GM19328 (cell line): ENCODE results near the gene HSBP1.

Experiments used
- ATAC-seq: cut with Tn5 transposase; IDR thresholded peaks from one replicate; pipeline ENCODE4 v1.9.1; 2021; ENCODE audit warnings: mild to moderate bottlenecking, moderate library complexity; ENCODE audit not compliant: unreplicated experiment

The HSBP1 gene

GRCh38 chr16:83835586-83836566, 28.1 kb downstream of the HSBP1 start:
- no peak for ATAC-seq

DNA sequence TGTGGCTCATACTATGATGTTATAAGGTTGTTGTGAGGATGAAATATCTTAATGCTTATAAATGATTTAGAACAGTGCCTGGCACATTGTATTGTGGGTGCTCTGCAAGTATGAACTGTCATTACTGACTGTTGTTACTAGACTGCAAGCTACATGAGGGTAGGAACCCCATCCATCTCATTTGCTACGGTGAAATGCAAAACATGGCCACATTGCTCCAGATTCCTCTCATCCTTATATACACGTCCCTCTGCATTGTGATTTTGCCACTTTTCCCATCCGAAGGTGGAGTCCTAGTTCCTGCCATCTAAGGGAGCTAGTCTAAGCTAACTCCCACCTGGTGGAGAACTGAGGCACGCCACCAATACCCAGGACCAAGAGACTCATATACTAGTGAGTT, 29.8 kb downstream of the HSBP1 start:
- no peak for ATAC-seq

- ATAC-seq, result no peak
Measured at GRCh38 chr16:83838151-83838550, 30.4 kb downstream of the HSBP1 start.

GRCh38 chr16:83839561-83839960, 31.8 kb downstream of the HSBP1 start:
- no peak for ATAC-seq

DNA sequence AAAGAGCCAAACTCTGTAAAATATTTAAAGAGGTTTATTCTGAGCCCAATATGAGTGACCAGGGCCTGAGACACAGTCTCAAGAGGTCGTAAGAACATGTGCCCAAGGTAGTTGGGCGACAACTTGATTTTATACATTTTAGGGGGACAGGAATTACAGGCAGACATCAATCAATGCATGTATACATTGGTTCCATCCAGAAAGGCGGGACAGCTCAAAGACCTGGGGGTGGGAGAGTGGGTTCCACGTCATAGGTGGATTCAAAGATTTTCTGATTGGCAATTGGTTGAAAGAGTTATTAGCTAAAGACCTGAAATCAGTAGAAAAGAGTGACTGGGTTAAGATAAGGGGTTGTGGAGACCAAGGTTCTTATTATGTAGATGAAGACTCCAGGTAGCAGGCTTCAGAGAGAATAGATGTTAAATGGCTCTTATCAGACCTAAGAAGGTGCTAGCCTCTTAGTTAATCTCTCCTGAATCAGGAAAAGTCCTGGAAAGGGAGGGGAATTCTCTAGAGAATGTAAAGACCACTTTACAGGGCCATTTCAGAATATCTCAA, 32.4 kb downstream of the HSBP1 start:
- ATAC-seq, result no peak

GRCh38 chr16:83842291-83842690, 34.5 kb downstream of the HSBP1 start:
- ATAC-seq, result no peak

GRCh38 chr16:83842756-83843507, 35.2 kb downstream of the HSBP1 start:
- no peak for ATAC-seq

DNA sequence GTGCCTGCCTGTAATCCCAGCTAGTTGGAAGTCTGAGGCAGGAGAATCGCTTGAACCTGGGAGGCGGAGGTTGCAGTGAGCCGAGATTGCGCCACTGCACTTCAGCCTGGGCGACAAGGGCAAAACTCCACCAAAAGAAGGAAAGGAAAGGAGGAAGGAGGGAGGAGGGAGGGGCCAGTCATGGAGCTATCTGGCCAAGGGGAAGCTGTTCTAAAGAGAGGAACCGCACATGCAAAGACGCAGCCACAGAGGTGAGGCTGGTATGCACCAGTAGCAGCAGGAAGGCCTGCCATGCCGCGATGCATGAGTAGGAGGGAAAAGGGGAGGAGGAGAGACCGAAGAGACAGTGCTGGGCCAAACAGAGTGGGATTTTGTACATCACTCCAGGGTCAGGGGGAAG, 35.9 kb downstream of the HSBP1 start:
- ATAC-seq, result no peak

GRCh38 chr16:83845263-83845662, 37.5 kb downstream of the HSBP1 start:
- no peak for ATAC-seq

DNA sequence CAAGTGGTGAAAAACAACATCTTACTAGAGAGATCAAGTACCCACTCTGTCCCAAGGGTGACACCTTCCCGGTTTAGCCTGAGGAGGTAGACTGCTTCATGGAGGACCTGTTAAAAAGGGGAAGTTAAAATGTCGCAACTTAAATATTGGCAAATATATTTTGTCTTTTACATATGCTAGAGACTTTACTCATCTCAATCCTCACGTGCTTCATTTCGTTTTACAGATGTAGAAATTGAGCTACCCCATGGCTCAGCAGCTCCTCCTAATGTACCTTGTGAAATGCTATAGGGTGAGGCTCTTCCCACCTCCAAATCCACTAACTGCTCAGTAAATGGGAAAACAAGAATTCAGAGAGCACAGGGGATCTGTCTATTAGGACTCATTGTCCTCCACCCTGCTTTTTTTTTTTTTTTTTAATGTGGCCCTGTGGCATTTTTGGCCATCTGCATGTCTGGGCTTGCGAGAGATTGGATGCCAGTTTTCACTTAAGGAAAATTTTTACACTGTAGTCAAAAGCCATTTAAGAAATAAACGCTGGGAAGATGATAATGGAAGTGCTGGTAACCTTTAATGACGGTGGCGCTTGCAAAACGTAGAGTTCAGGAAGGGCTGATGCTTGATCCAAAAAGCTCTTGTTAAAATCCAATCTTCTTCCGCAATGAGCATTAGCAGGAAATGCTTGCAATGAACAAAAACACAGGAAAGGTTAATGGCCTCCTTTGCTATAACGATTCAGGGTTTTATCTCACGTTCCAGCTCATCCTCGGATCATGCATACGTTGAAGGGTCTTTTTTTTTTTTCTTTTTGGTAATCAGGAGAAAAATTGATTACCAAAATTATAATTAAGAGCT, 39.8 kb downstream of the HSBP1 start:
- ATAC-seq, result no peak

GRCh38 chr16:83849421-83849820, 41.6 kb downstream of the HSBP1 start:
- no peak for ATAC-seq

DNA sequence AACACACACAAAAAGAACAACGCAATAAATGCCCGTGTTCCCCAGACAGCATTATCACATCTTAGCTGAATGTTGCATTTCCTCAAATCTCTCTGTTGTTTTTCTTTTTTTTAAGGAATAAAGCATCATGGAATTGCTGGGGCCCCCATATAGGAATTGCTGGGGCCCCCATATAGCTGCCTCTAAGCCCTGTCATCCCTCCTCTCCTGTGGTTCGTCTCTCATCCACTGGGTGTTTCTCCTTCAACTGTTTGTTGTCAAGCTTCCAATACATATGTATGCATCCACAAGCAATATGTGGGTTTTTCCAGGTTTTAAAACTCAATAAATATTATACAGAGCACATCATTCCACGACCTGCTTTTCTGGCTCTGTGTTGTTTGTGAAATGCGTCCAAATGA, 43.2 kb downstream of the HSBP1 start:
- no peak for ATAC-seq

DNA sequence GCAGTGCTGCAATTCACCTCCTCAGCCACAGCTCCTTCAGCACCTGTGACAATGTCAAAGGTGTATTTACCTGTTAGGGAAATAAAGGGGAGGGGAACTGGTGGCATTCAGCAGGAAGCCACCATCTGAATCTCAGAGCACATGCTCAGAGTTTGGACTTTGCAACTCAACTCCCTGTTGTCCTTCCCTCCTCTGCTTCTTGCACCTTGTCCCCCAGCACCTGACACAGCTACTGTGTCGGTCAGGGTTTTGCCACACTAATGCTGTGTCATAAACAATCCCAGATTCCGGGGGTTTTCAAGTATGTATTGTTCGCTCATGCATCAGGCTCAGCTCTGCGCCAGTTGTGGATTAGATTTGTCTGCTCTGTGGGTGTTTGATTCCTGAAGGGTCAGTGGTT, 43.7 kb downstream of the HSBP1 start:
- no peak for ATAC-seq

DNA sequence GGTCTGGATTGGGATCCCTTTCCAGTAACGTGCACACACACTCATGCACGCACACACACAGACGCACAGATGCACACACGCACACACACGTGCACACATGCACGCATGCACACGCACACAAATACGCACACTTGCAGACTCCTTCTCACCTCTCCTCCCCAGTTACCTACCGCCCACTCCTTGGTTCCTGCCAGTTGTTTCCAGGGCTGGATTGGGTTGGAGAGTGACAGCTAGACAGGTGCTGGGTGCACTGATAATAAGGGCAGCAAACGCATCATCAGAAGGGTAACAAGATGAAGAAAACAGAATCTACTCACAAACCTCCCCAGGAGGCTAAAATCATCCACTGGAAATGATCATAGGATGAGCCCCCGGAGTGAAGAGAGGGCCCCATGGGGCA, 45.0 kb downstream of the HSBP1 start:
- no peak for ATAC-seq

- ATAC-seq, result no peak
Measured at GRCh38 chr16:83853834-83854233, 46.1 kb downstream of the HSBP1 start.

GRCh38 chr16:83854420-83854819, 46.6 kb downstream of the HSBP1 start:
- no peak for ATAC-seq

DNA sequence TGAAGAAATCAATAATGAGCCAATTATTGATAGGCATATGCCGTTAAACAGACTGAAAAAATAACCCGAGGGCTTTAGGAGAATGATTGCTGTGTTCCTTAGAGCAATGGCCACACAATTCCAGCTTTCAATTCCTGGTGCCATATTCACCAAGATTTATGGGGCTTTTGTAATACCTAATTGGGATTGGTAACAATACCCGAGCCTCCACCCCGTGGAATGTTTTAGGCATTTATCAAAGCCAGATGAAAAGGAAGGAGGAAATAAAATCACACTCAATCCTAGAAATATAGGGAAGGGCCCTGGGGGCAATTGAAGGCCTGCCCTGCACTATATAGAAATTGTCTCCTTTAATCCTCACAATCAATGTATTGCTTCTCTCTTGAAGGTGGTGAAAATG, 49.0 kb downstream of the HSBP1 start:
- no peak for ATAC-seq

DNA sequence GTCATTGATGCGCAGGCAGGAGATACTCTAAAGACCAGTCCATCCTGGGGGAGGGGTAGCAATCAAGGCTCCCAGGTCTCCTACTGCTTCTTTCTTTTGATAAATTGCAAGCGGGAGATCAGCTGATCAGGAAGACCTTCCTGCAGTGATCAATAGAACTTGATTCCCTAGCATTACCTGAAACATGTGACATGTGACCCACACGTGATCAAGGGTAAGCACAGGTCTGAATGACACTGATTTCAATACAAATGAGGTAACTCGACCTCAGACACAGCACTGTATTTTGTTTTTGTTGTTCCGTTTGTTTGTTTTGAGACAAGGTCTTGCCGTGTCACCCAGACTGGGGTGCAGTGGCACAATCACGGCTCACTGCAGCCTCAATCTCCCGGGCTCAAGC, 51.5 kb downstream of the HSBP1 start:
- no peak for ATAC-seq

- ATAC-seq, result no peak
Measured at GRCh38 chr16:83862661-83863060, 54.9 kb downstream of the HSBP1 start.

- ATAC-seq, result no peak
Measured at GRCh38 chr16:83863682-83864081, 55.9 kb downstream of the HSBP1 start.
